Bronchial epithelial cell (primary cell): ENCODE results near the gene LLPH. TPM values are rescaled to one million over a fixed set of nuclear protein-coding genes. Genes with fewer than 3 reads are reported as not detected.

Experiments
- DNase-seq: peaks from one replicate; pipeline ENCODE4 v3.0.0-alpha.2; 2010; ENCODE audit warnings: low read depth
- FAIRE-seq: peaks from 2 replicates; lab custom pipeline; 2011; peaks lifted over from hg19 to GRCh38; lab: Jason Lieb, UNC
- H3K27me3 ChIP-seq: 2 replicates; pipeline ENCODE4 v1.5.1; 2011; ENCODE audit warnings: low read length; ENCODE audit not compliant: control insufficient read depth, insufficient read depth
- H3K36me3 ChIP-seq: 2 replicates; pipeline ENCODE4 v1.5.1; 2011; ENCODE audit warnings: low read length; ENCODE audit not compliant: control insufficient read depth, insufficient read depth
- H3K4me3 ChIP-seq: 2 replicates; pipeline ENCODE4 v1.5.1; 2011; ENCODE audit warnings: mild to moderate bottlenecking, low read depth, low read length, control low read depth
- total RNA-seq: library from RNA; depleted of rRNA; stranded (reverse); fragments of >200 nt; gene quantifications from 2 replicates; pipeline ENCODE4 v1.2.1, GENCODE V29; 2014
- TF ChIP-seq, protein P1 (sequence below): IDR thresholded peaks from 2 replicates; pipeline ENCODE4 v1.5.1; 2011; ENCODE audit warnings: mild to moderate bottlenecking, moderate library complexity, low read length, control low read depth, inconsistent platforms; ENCODE audit not compliant: insufficient read depth, severe bottlenecking

LLPH gene
- total RNA-seq, 1 donor from 2014 or later = 6.1 TPM

DNA sequence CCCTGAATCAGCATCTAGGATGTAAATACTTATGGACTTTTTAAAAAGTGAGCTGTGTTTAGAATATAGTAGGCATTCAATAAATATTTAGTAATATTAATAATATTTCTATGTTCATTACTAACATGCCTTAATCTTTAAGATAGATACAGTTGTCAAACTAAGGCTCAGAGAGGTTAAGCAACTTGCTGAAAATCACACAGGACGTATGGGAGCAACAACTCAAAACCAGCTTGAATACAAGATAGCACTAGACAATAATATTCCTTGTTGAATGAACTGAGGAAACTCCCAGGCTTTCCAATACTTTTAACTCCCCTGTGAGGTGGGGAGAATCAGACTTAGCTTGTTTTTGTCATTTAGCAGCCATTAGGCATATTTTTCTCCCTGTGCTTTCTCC is 45.3 kb downstream of the LLPH start:
- FAIRE-seq = no peak
- H3K36me3 ChIP-seq = no peaks in the 10 kb centered on the region
- H3K4me3 ChIP-seq = no peak overlapping the region
- TF ChIP-seq, protein P1, sequence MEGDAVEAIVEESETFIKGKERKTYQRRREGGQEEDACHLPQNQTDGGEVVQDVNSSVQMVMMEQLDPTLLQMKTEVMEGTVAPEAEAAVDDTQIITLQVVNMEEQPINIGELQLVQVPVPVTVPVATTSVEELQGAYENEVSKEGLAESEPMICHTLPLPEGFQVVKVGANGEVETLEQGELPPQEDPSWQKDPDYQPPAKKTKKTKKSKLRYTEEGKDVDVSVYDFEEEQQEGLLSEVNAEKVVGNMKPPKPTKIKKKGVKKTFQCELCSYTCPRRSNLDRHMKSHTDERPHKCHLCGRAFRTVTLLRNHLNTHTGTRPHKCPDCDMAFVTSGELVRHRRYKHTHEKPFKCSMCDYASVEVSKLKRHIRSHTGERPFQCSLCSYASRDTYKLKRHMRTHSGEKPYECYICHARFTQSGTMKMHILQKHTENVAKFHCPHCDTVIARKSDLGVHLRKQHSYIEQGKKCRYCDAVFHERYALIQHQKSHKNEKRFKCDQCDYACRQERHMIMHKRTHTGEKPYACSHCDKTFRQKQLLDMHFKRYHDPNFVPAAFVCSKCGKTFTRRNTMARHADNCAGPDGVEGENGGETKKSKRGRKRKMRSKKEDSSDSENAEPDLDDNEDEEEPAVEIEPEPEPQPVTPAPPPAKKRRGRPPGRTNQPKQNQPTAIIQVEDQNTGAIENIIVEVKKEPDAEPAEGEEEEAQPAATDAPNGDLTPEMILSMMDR = no peak
- DNase-seq = no peak
- no peaks in the 10 kb centered on the region for H3K27me3 ChIP-seq

DNA sequence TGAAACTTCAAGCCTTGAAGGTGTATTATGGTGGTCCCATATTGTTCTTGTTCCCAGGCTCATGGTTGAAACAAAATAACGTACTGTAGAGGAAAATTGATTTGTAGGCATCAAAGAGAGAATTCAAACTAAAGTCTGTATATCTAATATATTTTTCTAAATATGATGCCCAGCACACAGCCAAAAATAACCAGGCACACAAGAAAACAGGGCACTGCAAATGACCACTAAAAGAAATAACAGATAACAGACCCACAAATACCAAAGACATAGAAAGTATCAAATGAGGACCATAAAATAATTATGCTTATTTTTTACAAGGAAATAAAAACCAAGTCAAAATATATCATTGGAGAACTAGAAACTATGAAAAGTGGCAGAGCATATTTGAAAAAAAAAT is 46.8 kb downstream of the LLPH start:
- Histone ChIP-seq H3K27me3 (no peaks in the 10 kb centered on the region), H3K36me3 (no peaks in the 10 kb centered on the region), H3K4me3 (no peak overlapping the region)
- DNase-seq = no peak
- TF ChIP-seq, protein P1 = no peak
- FAIRE-seq = no peak

DNA sequence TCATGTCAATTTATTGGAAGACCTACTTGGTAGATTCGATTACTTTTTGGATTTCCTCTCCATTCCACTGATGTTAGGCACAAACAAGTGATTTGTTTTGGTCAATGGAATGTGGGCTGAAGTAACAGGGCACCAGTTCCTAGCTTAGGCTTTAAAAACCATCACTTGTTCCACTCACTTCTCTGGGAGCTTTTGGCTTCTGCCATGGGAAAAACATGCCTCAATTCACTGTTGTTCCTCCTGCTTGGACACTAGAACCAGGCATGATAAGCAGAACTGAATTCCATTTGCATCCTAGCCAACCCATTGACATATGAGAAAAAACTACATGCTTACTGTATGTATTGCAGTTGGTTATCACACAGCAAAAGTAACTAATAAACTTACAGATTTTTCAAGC is 47.8 kb downstream of the LLPH start:
- TF ChIP-seq, protein P1 = no peak
- Histone ChIP-seq H3K4me3 (no peak overlapping the region), H3K36me3 (no peaks in the 10 kb centered on the region), H3K27me3 (no peaks in the 10 kb centered on the region)
- no peak for FAIRE-seq
- no peak for DNase-seq

DNA sequence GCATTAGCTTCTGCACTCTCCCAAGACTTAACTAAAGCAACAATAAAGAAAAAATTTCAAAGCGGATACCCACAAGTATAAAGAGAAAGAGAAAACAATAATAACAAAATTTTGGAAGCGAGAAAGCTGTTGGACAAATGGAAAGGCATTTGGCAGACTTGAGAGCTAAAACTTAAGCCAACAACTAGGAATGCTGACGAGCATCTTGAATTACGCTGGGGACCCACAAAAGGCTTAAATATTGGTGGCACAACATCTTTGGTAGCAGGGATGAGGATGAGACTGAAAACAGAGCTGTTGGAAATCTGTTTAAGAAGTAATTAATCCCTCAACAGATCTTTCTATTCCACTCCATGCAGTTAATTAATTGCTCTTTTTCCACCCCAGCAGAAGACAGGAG is 49.8 kb downstream of the LLPH start:
- no peak for DNase-seq
- Histone ChIP-seq H3K4me3 (no peak overlapping the region), H3K36me3 (no peaks in the 10 kb centered on the region), H3K27me3 (no peaks in the 10 kb centered on the region)
- FAIRE-seq = no peak
- TF ChIP-seq, protein P1 = no peak

DNA sequence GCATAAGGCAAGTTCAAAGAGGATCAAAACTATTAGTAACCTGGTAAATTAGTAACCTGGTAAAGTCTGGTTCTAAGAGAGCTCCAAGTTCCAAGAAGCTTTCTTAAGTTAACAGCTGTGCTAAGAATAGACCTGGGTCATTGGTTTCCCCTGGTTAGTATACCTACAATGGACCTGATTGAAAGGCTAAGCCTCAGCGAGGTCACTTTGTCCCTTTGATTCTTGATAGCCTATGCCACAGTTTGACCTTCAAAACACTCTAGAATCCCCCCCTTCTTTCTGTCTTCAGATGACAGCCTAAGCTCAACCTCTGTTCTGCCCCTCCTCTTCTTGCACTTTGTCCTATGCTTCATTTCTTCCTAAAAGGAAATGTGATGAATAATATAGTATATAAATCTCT is 53.0 kb downstream of the LLPH start:
- FAIRE-seq = no peak
- TF ChIP-seq, protein P1 = no peak

DNA sequence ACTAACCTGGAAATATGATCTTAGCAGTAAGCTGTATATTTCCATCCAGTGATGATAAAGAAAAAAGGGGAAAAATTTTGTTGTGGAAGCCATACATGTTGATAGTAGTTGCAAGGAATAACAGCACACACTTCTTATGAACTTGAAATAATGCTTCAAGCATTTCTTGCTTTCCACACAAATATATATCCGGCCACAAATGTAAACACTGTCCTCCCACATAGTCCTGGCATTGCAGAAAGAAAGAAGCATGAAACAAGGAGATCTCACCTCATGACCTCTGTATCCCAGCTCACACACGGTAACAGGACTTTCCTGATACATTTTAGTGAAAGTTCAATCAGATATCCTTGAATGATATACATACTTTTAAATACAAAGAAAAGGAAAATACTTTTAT is 56.0 kb downstream of the LLPH start:
- FAIRE-seq = no peak
- TF ChIP-seq, protein P1 = no peak
- H3K27me3 ChIP-seq = no peaks in the 10 kb centered on the region

More for the DNA sequence above, 53.0 kb downstream of the LLPH start:
- no peak for DNase-seq
- Histone ChIP-seq H3K4me3 (no peak overlapping the region), H3K27me3 (no peaks in the 10 kb centered on the region), H3K36me3 (no peaks in the 10 kb centered on the region)

More for the DNA sequence above, 56.0 kb downstream of the LLPH start:
- Histone ChIP-seq H3K4me3 (no peak overlapping the region), H3K36me3 (no peaks in the 10 kb centered on the region)
- DNase-seq = no peak
